Liver (tissue), 9 donors: ENCODE measurements around the gene FLNA. TPM values are rescaled to one million over a fixed set of nuclear protein-coding genes. Genes with fewer than 3 reads are reported as not detected.

Source experiments
- DNase-seq: peaks from one replicate; pipeline ENCODE4 v3.0.0-alpha.2; 2017; ENCODE audit warnings: low spot score
- H3K27ac ChIP-seq, 2 donors: one replicate each; pipeline ENCODE4 v1.7.0; 2013; ENCODE audit warnings: inconsistent platforms in 2 of 2, low read length in 2 of 2, control low read depth in 1 of 2, low read depth in 1 of 2, mild to moderate bottlenecking in 1 of 2
- H3K27me3 ChIP-seq, 4 donors: one replicate each; pipeline versions ENCODE4 v1.6.1 to v1.7.0; 2013; ENCODE audit warnings: low read length in 3 of 4, inconsistent platforms in 1 of 4, mild to moderate bottlenecking in 1 of 4, moderate library complexity in 1 of 4; ENCODE audit not compliant: control insufficient read depth in 4 of 4, insufficient read depth in 4 of 4
- H3K36me3 ChIP-seq, 4 donors: one replicate each; pipeline versions ENCODE4 v1.6.1 to v1.7.0; 2013; ENCODE audit warnings: low read length in 3 of 4, mild to moderate bottlenecking in 3 of 4, low read depth in 1 of 4, moderate library complexity in 1 of 4; ENCODE audit not compliant: control insufficient read depth in 4 of 4, insufficient read depth in 3 of 4
- H3K4me1 ChIP-seq, 4 donors: one replicate each; pipeline versions ENCODE4 v1.6.1 to v1.7.0; 2013; ENCODE audit warnings: low read length in 3 of 4, mild to moderate bottlenecking in 3 of 4, moderate library complexity in 1 of 4; ENCODE audit not compliant: control insufficient read depth in 4 of 4, insufficient read depth in 4 of 4
- H3K4me3 ChIP-seq, 3 donors: one replicate each; pipeline versions ENCODE4 v1.6.1 to v1.7.0; 2013; ENCODE audit warnings: low read length in 3 of 3, control low read depth in 1 of 3, low read depth in 1 of 3, mild to moderate bottlenecking in 1 of 3
- H3K9ac ChIP-seq, 2 donors: one replicate each; pipeline ENCODE4 v1.7.0; 2013; ENCODE audit warnings: low read length in 2 of 2, mild to moderate bottlenecking in 2 of 2, moderate library complexity in 2 of 2, control low read depth in 1 of 2, low read depth in 1 of 2
- H3K9me3 ChIP-seq, 4 donors: one replicate each; pipeline versions ENCODE4 v1.6.1 to v1.7.0; 2013; ENCODE audit warnings: low read length in 3 of 4; ENCODE audit not compliant: control insufficient read depth in 4 of 4
- EGR1 ChIP-seq, 2 donors: IDR thresholded peaks; 2 replicates each; pipeline ENCODE4 v1.6.1; 2016 to 2018; ENCODE audit warnings: antibody characterized with exemption in 2 of 2, low read depth in 2 of 2
- FOXA1 ChIP-seq: IDR thresholded peaks from 2 replicates; pipeline ENCODE4 v1.6.1; 2016; ENCODE audit warnings: antibody characterized with exemption
- FOXA2 ChIP-seq: IDR thresholded peaks from 2 replicates; pipeline ENCODE4 v1.6.1; 2016; ENCODE audit warnings: antibody characterized with exemption
- GABPA ChIP-seq, 2 donors: IDR thresholded peaks in 1 of 2; conservative IDR thresholded peaks in 1 of 2; 2 replicates each; pipeline ENCODE4 v1.6.1; 2016; ENCODE audit warnings: antibody characterized with exemption in 2 of 2, mild to moderate bottlenecking in 1 of 2, moderate library complexity in 1 of 2
- HNF4A ChIP-seq, 2 donors: conservative IDR thresholded peaks; 2 replicates each; pipeline ENCODE4 v1.6.1; 2016; ENCODE audit warnings: antibody characterized with exemption in 2 of 2, mild to moderate bottlenecking in 2 of 2
- HNF4G ChIP-seq: IDR thresholded peaks from 2 replicates; pipeline ENCODE4 v1.6.1; 2016; ENCODE audit warnings: antibody characterized with exemption
- JUND ChIP-seq, 2 donors: IDR thresholded peaks; 2 replicates each; pipeline ENCODE4 v1.6.1; 2016; ENCODE audit warnings: antibody characterized with exemption in 2 of 2
- NR2F2 ChIP-seq: IDR thresholded peaks from 2 replicates; pipeline ENCODE4 v1.6.1; 2016; ENCODE audit warnings: antibody characterized with exemption
- RAD21 ChIP-seq, 2 donors: IDR thresholded peaks; 2 replicates each; pipeline ENCODE4 v1.6.1; 2016; ENCODE audit warnings: antibody characterized with exemption in 2 of 2, mild to moderate bottlenecking in 2 of 2
- RXRA ChIP-seq, 2 donors: IDR thresholded peaks; 2 replicates each; pipeline ENCODE4 v1.6.1; 2017 to 2018; ENCODE audit warnings: antibody characterized with exemption in 2 of 2, mild to moderate bottlenecking in 1 of 2
- SP1 ChIP-seq: IDR thresholded peaks from 2 replicates; pipeline ENCODE4 v1.6.1; 2018; ENCODE audit warnings: antibody characterized with exemption, mild to moderate bottlenecking
- TAF1 ChIP-seq: conservative IDR thresholded peaks from 2 replicates; pipeline ENCODE4 v1.6.1; 2016; ENCODE audit warnings: antibody characterized with exemption, mild to moderate bottlenecking
- YY1 ChIP-seq: IDR thresholded peaks from 2 replicates; pipeline ENCODE4 v1.6.1; 2016; ENCODE audit warnings: antibody characterized with exemption, mild to moderate bottlenecking
- ZBTB33 ChIP-seq: IDR thresholded peaks from 2 replicates; pipeline ENCODE4 v1.6.1; 2016; ENCODE audit warnings: antibody characterized with exemption
- WGBS: extraction: QIAGEN DNeasy Blood & Tissue Kit; methylation state at CpG from one replicate; pipeline ENCODE4 v1.1.7; 2013; 5-methylcytosine and 5-hydroxymethylcytosine counted together
- polyA plus RNA-seq, 2 donors: library from polyadenylated mRNA; stranded (reverse) in 1 of 2; unstranded in 1 of 2; fragments of 200-250 nt in 1 of 2; fragments of >200 nt in 1 of 2; fragmentation: Nextera tagmentation in 1 of 2; extraction: Ambion mirVana in 1 of 2; gene quantifications; one replicate each; pipeline versions ENCODE4 v1.2.1 to v1.2.3, GENCODE V29; 2013 to 2015
- total RNA-seq, 2 donors: library from RNA; depleted of rRNA; stranded (reverse); fragments of >200 nt; gene quantifications; one replicate each; pipeline ENCODE4 v1.2.3, GENCODE V29; 2014
- TF ChIP-seq, protein P1 (sequence below): fragments of 150-350 bp; IDR thresholded peaks from 2 replicates; pipeline ENCODE4 v1.5.1; 2017; ENCODE audit warnings: improper control_type of control experiment, low read depth, low read length; ENCODE audit not compliant: missing input control
- TF ChIP-seq, protein P2 (sequence below): IDR thresholded peaks from 2 replicates; pipeline ENCODE4 v1.6.1; 2016; ENCODE audit warnings: antibody characterized with exemption, mild to moderate bottlenecking
- TF ChIP-seq, protein P3 (sequence below): IDR thresholded peaks from 2 replicates; pipeline ENCODE4 v1.6.1; 2016; ENCODE audit warnings: antibody characterized with exemption
- donor health status: healthy.
- donor health status: healthy.
- donor health status: healthy.
- donor health status: healthy.
- donor health status: healthy.

FLNA gene
- total and polyA plus RNA-seq, 4 donors = 23.4 to 152 (median 118) TPM

DNA sequence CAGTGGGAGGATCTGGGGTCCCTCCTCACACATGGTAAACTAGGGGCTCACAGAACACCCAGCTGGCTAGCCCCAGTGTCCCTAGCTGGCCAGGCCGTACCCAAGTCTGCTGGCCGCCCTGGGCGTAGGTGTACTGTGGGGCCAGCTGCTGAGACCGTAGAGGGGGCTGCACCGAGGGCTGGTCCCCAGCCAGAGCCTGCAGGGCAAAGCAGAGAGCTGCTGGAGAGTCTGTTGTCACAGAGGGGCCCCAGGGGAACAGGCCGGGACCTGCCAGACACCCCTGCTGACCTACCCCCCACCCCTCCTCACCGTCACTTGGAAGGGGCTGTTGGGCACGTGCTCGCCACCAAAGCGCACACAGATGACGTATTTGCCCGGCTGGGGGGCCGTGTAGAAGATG, 19.9 kb downstream of the FLNA start:
- TF ChIP-seq FOXA2 (no peak), SP1 (no peak), HNF4G (no peak), HNF4A (conservative IDR thresholded peaks at IDR 0.05) (no peak), FOXA1 (no peak), RAD21 (IDR thresholded peaks at IDR 0.05) (no peak), ZBTB33 (no peak), RXRA (IDR thresholded peaks at IDR 0.05) (no peak), EGR1 (IDR thresholded peaks at IDR 0.05; ENCODE audit: low read depth in 2 of 2) (no peak), JUND (IDR thresholded peaks at IDR 0.05) (no peak)
- TF ChIP-seq, protein P1, sequence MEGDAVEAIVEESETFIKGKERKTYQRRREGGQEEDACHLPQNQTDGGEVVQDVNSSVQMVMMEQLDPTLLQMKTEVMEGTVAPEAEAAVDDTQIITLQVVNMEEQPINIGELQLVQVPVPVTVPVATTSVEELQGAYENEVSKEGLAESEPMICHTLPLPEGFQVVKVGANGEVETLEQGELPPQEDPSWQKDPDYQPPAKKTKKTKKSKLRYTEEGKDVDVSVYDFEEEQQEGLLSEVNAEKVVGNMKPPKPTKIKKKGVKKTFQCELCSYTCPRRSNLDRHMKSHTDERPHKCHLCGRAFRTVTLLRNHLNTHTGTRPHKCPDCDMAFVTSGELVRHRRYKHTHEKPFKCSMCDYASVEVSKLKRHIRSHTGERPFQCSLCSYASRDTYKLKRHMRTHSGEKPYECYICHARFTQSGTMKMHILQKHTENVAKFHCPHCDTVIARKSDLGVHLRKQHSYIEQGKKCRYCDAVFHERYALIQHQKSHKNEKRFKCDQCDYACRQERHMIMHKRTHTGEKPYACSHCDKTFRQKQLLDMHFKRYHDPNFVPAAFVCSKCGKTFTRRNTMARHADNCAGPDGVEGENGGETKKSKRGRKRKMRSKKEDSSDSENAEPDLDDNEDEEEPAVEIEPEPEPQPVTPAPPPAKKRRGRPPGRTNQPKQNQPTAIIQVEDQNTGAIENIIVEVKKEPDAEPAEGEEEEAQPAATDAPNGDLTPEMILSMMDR = no peak
- TF ChIP-seq, protein P2, sequence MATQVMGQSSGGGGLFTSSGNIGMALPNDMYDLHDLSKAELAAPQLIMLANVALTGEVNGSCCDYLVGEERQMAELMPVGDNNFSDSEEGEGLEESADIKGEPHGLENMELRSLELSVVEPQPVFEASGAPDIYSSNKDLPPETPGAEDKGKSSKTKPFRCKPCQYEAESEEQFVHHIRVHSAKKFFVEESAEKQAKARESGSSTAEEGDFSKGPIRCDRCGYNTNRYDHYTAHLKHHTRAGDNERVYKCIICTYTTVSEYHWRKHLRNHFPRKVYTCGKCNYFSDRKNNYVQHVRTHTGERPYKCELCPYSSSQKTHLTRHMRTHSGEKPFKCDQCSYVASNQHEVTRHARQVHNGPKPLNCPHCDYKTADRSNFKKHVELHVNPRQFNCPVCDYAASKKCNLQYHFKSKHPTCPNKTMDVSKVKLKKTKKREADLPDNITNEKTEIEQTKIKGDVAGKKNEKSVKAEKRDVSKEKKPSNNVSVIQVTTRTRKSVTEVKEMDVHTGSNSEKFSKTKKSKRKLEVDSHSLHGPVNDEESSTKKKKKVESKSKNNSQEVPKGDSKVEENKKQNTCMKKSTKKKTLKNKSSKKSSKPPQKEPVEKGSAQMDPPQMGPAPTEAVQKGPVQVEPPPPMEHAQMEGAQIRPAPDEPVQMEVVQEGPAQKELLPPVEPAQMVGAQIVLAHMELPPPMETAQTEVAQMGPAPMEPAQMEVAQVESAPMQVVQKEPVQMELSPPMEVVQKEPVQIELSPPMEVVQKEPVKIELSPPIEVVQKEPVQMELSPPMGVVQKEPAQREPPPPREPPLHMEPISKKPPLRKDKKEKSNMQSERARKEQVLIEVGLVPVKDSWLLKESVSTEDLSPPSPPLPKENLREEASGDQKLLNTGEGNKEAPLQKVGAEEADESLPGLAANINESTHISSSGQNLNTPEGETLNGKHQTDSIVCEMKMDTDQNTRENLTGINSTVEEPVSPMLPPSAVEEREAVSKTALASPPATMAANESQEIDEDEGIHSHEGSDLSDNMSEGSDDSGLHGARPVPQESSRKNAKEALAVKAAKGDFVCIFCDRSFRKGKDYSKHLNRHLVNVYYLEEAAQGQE = no peak
- Histone ChIP-seq H3K27ac (no peak overlapping the region), H3K9ac (no peak overlapping the region), H3K9me3 (no peaks in the 10 kb centered on the region), H3K36me3 (peaks cover 0 to 6% (median 5%) of the 10 kb centered on the region in 4 donors), H3K4me3 (no peak overlapping the region), H3K27me3 (no peaks in the 10 kb centered on the region), H3K4me1 (peaks cover 5 to 33% (median 9%) of the 10 kb centered on the region in 4 donors)
- no peak for DNase-seq
- 98% methylated on average over 13 of the region's 13 CpGs for WGBS

- no peaks in the 10 kb centered on the region for H3K27me3 ChIP-seq
- H3K27ac ChIP-seq = no peak overlapping the region
- H3K4me1 ChIP-seq = peaks cover 5 to 33% (median 9%) of the 10 kb centered on the region in 4 donors
- 94% methylated on average over 14 of the region's 14 CpGs for WGBS
- DNase-seq = no peak
- H3K36me3 ChIP-seq = peaks cover 0 to 6% (median 5%) of the 10 kb centered on the region in 4 donors
- no peak overlapping the region for H3K9ac ChIP-seq
- no peak overlapping the region for H3K4me3 ChIP-seq
- no peaks in the 10 kb centered on the region for H3K9me3 ChIP-seq
- no peak for TF ChIP-seq GABPA (IDR thresholded peaks at IDR 0.05 in 1 of 2, conservative IDR thresholded peaks at IDR 0.05 in 1 of 2)
- no peak for TF ChIP-seq RAD21 (IDR thresholded peaks at IDR 0.05)
- TF ChIP-seq, protein P2 = no peak
- TF ChIP-seq JUND (IDR thresholded peaks at IDR 0.05) = no peak
- TF ChIP-seq HNF4A (conservative IDR thresholded peaks at IDR 0.05) = no peak
- TF ChIP-seq ZBTB33 = no peak
- TF ChIP-seq, protein P3, sequence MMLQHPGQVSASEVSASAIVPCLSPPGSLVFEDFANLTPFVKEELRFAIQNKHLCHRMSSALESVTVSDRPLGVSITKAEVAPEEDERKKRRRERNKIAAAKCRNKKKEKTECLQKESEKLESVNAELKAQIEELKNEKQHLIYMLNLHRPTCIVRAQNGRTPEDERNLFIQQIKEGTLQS = no peak
- TF ChIP-seq SP1 = no peak
- no peak for TF ChIP-seq EGR1 (IDR thresholded peaks at IDR 0.05; ENCODE audit: low read depth in 2 of 2)
- TF ChIP-seq TAF1 = no peak
- TF ChIP-seq RXRA (IDR thresholded peaks at IDR 0.05) = no peak
- no peak for TF ChIP-seq YY1
- no peak for TF ChIP-seq FOXA2
- no peak for TF ChIP-seq HNF4G
- TF ChIP-seq NR2F2 = no peak
Observed at GRCh38 chrX:154354013-154354412, 20.4 kb downstream of the FLNA start.
